Measurements from ENCODE around the gene OMA1.
"Not testable (repeated sequence)": the region's sequence is repeated elsewhere in the genome, so short reads cannot be mapped to it uniquely, and the experiment has no call there.

Gene OMA1

DNA sequence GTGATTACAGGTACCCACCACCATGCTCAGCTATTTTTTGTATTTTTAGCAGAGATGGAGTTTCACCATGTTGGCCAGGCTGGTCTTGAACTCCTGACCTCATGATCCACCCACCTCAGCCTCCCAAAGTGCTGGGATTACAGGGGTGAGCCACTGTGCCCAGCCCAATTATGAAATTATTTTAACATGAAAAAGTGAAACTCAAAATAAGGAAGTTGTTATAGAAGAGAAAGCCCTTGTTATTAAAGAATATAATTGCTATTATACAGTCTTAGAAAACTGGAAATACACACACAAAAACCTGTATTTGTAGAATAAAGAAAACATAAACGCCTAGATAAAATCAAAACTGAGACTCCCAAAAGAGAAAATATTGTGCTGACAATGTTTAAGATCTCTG lies 14.7 kb downstream of the OMA1 start:
- not testable (repeated sequence) for FAIRE-seq; DNase-seq (ENCODE audit: insufficient read length, low spot score)

DNA sequence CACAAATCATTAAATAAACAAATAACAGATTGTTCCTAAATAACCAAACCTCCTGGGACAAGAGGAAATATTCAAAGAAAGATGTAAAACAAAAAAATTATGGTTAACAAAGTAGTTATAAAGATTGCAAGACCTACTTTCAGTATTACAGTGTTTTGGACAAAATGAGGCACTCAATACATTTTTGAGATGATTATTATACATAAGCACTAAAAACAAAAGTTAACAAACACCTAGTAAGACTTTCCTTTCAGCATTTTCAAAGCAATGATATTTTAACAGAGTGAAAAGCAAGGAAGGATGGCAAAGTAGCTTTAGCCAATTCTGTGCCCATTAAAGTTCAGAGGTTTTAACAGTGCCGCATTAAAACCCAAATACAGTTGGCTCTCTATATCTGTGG lies 17.2 kb downstream of the OMA1 start:
- FAIRE-seq (no peak), DNase-seq (ENCODE audit: insufficient read length, low spot score) (no peak)

DNA sequence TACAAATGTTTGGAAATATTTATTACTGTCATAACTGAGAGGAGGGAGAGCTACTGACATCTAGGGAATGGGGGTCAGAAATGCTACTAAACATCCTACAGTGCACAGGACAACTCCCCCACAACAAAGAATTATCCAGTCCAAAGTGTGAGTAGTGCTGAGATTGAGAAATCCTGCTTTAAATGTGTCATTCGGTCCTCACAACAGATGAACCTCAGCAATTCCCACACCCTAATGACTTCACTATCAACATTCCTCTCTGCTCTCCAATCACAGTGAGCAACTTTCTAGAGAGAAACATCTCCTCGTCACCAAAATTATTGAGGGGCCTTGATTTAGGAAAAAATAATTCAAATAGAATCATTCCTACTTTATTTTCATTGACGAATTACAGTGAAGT lies 18.0 kb downstream of the OMA1 start:
- DNase-seq (ENCODE audit: insufficient read length, low spot score), result peak; percentile 7
- FAIRE-seq, result no peak

DNA sequence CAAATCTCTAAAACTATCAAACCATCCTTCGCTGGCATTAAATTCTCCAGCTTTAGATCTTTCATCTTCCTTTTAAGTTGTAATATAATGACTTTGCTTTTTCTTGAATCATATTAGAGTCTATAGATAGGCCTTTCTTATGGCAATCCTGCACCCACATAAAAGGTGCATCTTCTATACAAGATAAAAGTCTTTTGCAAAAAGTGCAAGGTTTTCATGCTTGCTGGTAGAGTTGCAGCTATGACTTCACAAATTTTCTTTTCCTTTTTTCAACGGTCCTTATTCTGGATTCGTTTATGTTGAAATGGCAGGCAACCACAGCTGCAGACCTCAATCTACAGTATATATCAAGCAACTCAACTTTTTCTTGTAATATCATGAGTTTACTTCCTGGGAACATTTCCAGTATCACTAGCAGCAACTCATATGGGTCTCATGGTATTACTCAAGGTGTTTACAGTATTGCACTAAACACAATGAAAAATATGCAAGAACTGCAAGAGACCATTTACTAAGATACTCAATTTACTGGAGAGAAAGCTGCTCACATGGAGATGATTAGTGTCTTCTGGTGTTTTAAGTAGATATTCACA lies 22.1 kb downstream of the OMA1 start:
- FAIRE-seq, result no peak
- DNase-seq (ENCODE audit: insufficient read length, low spot score), result no peak

GRCh38 chr1:58515794-58516401 lies 30.6 kb downstream of the OMA1 start:
- peak; percentile 45 for DNase-seq (ENCODE audit: insufficient read length, low spot score)
- no peak for FAIRE-seq

- no peak for DNase-seq (ENCODE audit: insufficient read length, low spot score)
- FAIRE-seq, result no peak
These were observed 32.6 kb downstream of the OMA1 start for GRCh38 chr1:58513956-58514355.

DNA sequence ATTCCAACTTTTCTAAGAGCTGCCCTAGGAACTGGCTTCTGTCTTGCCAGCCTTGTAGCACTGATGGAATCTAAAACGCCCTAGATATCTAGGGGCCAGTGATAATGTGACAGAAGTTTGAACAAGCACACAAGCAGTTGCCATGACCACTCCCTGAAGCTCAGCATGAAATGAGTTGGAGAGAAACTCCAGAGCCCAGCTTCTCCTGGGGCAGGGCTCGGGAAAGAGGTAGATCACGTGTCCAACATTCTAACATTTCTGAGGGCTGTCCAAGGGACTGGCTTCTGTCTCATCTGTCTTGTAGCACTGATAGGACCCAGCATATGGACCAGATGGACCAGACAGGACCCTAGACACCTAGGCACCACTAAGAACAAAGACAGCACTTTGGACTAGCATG lies 37.9 kb downstream of the OMA1 start:
- DNase-seq (ENCODE audit: insufficient read length, low spot score), result no peak
- FAIRE-seq, result no peak

DNA sequence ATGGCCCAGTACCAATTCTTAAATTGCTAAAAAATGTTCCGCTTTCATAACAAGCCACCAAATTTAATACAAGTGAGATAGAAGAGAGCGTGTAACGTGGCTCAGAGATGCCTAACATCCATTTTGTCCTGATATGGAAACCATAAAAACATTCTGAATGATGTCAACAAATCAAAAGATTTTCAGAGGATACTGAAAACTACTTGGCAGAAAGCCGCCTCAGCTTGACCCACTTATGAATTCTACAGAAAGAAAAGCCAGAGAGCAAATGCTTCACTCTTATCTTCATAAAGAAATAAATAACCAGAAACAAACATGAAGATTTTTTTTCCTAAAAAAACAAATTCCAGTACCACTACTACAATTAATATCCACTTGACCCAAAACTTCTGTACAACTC lies 41.2 kb downstream of the OMA1 start:
- no peak for FAIRE-seq
- DNase-seq (ENCODE audit: insufficient read length, low spot score), result no peak

- FAIRE-seq, result no peak
- no peak for DNase-seq (ENCODE audit: insufficient read length, low spot score)
These were observed 44.0 kb downstream of the OMA1 start for GRCh38 chr1:58502519-58502918.

DNA sequence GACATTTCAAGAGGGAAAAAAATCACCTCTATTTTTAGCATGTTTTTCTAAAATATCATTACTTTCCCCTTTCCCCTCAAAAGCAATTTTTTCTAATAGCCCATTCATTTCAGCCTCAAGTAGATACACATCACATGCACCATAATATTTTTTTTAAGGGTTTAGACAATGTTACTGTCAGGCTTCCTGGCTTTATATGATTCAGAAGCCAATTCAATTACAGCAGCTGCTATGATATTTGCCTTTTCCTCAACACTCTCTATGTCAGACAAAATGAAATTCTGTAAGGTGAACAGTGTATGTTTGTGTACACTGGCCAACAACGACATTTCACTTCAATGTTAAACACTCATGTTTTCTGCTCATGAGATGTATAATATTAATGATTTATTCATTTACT lies 46.5 kb downstream of the OMA1 start:
- DNase-seq (ENCODE audit: insufficient read length, low spot score) (no peak), FAIRE-seq (no peak)

DNA sequence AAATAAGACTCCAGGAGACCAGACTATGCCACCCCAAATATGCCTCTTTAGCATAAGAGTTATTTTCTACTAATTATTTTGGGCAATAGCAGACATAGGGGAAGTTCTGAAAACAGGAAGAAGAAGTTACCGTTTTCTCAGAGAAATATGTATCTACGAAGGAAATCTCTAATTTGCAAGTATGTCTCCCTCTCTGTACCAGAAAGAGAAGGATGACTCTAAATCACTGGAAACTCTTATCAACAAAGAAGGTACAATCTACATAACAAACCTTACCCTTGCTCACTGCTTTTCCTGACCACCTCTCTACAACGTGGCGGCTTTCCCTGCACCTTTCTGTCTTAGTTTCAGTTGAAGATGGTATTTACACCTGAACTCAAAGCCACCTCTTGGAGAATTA lies 49.0 kb downstream of the OMA1 start:
- DNase-seq (ENCODE audit: insufficient read length, low spot score) (no peak), FAIRE-seq (no peak)

DNA sequence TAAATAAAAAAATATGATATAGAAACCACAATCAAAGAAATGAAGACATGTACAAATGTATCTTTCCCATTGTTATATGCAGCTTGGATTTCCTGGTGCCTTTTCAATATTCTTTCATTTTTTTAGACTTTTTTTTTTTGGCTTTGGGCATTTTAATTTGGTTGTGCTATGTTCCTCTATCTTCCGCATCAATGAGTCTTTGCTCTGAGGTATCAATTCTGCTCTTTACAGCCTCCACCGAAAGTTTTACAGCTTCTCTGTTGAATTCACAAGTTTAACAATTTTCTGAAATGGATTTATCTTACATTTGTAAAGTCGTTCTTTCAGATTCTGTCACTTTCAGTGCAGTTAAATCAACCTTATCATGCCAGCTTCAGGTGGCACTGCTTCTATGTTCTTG lies 50.5 kb downstream of the OMA1 start:
- DNase-seq (ENCODE audit: insufficient read length, low spot score), result no peak

GRCh38 chr1:58488914-58489313 lies 57.6 kb downstream of the OMA1 start:
- not testable (repeated sequence) for DNase-seq (ENCODE audit: insufficient read length, low spot score); FAIRE-seq

More for the DNA sequence above, 50.5 kb downstream of the OMA1 start:
- no peak for FAIRE-seq

DNA sequence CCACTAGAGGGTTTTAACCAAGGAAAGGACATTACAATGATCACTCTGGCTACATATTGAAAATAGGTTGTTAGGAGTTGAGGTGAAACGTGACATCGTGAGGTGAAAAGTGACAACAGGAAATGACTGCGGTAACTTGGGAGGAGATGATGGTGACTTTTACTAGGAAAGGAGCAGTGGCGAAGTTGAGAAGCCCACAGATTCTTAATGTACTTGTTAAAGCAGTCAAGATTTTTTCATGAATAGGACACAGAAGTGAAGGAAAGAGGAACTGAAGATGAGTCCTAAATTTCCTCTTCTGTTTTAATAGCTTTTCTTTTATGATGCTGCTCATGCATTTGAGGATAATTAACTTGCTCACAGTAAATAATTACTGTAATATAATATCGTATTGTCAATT lies 59.5 kb downstream of the OMA1 start:
- FAIRE-seq, result no peak
- no peak for DNase-seq (ENCODE audit: insufficient read length, low spot score)

GRCh38 chr1:58481962-58482361 lies 64.6 kb downstream of the OMA1 start:
- DNase-seq (ENCODE audit: insufficient read length, low spot score), result no peak
- FAIRE-seq, result no peak

GRCh38 chr1:58480191-58480590 lies 66.3 kb downstream of the OMA1 start:
- DNase-seq (ENCODE audit: insufficient read length, low spot score), result no peak
- FAIRE-seq, result no peak

- DNase-seq (ENCODE audit: insufficient read length, low spot score) (no peak), FAIRE-seq (no peak)
These were observed 69.1 kb downstream of the OMA1 start for GRCh38 chr1:58477390-58477789.

GRCh38 chr1:58476179-58476578 lies 70.3 kb downstream of the OMA1 start:
- no peak for FAIRE-seq

DNA sequence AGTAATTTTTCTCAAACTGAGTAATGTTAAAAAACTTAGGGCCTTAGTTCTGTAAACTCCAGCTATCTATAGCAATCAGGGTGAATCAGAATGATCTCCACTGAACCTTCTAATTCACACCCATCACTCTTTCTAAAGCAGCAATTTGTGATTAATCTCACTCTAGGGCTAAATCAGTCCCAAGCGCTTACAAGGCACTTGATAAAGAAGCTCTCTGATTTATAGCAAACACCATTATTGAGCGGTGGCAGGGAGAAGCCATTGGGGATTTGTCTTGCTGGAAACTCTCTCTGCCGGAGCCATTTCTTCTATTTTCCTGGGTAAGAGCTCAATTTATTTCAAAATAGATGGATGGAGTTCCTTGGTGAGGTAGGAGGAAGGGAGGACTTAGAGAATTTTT lies 77.0 kb downstream of the OMA1 start:
- FAIRE-seq, result no peak
- DNase-seq (ENCODE audit: insufficient read length, low spot score), result no peak

More at GRCh38 chr1:58476179-58476578, 70.3 kb downstream of the OMA1 start:
- DNase-seq (ENCODE audit: insufficient read length, low spot score), result no peak

DNA sequence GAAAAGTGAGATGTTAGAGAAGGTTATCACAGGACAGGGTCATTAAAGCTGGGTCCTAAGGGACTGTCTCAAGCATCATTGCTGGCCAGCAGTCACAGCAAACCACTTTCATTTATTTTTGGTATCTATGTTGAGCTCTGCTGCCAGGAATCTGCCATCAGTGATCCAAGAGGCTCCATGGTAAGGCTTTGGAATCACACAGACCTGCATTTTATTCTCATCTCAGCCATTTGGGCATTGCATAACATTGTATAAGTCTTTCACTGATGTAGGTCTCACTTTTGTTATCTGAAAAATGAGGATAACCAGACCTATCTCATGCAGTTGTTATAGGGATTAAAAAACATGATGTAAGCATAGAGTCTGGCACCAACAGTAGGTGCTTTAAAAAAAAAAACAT lies 77.5 kb downstream of the OMA1 start:
- DNase-seq (ENCODE audit: insufficient read length, low spot score) (no peak), FAIRE-seq (no peak)

GRCh38 chr1:58468612-58469011 lies 77.9 kb downstream of the OMA1 start:
- FAIRE-seq (no peak), DNase-seq (ENCODE audit: insufficient read length, low spot score) (no peak)

DNA sequence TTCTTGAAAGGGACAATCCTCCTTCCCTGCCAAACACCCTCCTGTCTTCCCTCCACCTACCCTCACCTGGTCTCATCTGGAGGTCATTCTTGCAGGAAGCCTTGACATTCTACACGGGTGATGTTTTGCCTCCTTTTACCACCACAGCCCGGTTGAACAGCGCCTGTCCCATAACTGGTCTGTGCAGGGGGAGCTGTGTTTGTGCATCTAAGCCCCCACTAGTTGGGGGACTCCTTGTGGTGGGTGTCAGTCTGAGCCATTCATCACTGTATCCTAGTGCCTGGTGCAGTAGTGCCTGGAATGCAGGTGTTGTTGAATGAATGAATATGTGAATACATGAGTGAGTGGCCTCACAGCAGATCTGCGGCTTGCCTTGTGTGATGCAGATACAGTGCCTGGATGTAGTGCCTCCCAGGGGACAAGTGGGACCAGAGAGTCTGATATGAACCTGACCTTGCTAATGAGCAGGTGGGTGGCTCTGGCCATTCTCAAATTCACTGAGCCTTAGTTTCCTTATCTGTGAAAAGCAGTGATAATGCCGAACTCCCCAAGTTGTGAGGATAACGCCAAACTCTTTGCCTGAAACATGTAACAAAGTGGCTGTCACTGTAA lies 79.8 kb downstream of the OMA1 start:
- FAIRE-seq (no peak), DNase-seq (ENCODE audit: insufficient read length, low spot score) (no peak)
